HG03469 (cell line): Measurements from ENCODE around the gene NID1.

ENCODE experiments used
- ATAC-seq: cut with Tn5 transposase; IDR thresholded peaks from one replicate; pipeline ENCODE4 v1.9.1; 2021; ENCODE audit warnings: mild to moderate bottlenecking, moderate library complexity, moderate number of reproducible peaks; ENCODE audit not compliant: unreplicated experiment

NID1 gene

DNA sequence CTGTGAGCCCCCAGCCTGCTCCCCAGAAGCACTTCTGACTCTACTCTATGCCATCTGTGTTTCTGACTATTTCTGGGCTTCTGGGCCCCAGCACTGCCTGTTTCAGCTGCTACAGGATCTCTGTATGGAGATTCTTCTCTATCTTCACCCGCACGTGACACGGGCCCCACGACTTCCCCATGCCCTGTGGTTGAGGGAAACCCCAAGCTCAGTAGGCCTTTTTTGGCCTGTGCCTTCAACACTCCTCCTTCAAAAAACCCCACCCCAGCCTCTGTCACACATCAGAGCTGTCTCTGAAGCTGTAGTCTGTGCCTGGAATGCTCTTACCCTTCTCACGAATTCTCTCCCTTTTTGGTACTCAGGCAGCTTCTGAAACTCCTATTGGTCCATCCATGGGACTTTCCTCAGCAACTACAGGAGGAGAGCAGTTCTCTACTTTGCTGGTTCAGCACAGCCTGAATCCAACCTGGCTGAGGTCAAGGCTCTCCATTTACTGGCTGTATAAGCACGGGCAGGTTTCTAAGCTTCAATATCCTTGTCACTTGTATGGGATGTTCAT lies 2.0 kb upstream of the NID1 start:
- ATAC-seq, result peak; percentile 78

DNA sequence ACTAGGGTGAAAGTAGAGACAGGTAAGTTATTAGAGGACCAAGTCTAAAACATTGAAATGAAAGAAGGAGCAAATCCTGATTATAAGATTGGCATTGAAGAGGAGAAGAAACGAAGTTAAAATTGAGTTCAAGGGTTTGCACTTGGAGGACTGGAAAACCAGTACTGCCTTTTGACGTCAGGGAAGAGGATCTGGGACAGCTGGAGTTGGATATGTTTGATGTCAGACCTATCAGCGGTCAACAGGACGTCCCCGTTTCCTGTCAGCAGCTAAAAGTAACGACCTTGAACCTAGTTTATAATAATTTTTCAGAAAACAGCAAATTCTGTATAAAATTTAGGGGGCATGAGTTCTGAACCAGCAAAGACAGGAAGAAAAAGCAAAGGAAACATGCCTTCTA lies 1.2 kb upstream of the NID1 start:
- no peak for ATAC-seq

DNA sequence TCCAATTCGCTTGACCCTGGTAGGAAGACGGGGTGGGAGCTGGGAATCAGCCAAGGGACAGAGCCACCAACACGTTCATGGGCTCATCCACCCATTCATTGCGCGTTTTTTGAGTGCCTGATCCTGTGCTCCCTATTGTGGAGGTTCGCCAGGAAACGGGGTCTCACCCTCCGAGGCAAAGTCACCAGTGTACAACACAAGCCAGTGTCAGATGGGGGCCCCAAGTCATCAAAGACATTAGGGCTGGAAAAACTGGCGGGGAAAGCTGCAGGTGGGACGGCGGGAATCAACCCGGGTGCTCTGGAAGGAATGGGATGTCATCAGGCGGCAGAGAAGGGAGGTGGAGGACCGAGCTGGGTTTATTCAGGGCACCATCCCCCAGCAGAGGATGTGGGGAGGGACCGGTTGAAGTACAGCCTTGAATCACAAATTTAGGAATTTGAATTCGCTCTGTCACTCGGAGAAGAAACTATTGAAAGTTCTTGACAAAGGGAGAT lies 667 bp upstream of the NID1 start:
- no peak for ATAC-seq

DNA sequence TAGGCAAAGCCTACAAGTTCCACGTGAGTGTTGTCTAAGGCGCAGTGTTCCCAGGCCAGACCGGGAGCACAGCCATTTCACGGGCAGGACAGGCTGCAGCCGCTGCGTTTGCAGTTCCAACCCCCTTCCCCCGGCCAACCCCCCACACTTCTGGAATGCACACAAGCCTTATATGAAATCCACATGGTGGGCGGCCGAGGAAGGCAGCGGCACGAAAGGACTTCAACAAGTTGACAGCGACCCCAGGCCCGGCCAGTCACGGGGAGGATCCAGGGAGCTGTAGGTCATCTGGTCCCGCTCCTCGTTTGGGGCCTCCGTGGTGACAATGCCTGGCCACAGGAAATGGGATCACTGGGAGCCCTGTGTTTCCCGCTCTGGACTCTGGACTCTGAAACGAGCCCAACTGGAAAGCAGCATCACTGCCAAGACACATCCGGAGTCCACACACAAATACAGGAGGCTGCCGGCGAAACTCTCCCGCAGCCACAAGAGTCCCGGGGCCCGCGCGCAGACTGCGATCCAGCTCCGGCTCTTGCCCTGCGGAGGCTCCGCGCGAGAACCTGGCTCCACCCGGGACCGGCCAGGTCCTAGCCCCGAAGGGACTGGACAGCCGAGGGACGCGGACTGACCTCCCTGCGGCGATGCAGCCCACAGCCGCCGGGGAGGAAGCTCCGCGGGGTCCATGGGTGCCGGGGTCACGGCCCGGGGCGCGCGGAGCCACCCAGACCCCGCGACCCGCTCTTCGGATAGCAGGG lies 794 bp downstream of the NID1 start:
- ATAC-seq, result no peak

DNA sequence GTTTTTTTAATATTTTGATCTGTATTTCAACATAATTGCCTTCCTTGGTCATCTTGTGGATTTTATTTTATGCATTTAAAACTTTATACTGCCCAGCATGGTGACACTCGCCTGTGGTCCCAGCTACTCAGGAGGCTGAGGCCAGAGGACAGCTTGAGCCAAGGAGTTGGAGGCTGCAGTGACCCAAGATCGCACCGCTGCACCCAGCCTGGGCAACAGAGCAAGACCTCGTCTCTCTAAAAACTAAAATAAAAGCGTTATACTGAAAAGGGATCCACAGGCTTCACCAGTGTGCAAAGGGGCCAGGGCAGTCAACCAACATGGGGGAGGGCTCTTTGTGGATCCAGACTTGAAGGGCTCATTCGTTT lies 1.4 kb downstream of the NID1 start:
- no peak for ATAC-seq

DNA sequence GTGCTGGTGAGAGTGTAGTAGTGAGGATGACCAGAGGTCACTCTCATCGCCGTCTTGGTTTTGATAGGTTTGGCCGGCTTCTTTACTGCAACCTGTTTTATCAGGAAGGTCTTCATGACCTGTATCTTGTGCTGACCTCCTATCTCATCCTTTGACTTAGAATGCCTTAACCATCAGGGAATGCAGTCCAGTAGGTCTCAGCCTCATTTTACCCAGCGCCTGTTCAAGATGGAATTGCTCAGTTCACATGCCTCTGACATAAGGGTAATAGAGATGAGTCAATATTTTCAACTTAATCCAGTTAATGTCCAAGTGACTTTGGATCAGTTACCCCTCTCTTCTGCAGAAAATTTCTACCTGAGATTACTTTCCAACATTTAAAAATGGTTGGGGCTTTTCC lies 4.6 kb downstream of the NID1 start:
- no peak for ATAC-seq

DNA sequence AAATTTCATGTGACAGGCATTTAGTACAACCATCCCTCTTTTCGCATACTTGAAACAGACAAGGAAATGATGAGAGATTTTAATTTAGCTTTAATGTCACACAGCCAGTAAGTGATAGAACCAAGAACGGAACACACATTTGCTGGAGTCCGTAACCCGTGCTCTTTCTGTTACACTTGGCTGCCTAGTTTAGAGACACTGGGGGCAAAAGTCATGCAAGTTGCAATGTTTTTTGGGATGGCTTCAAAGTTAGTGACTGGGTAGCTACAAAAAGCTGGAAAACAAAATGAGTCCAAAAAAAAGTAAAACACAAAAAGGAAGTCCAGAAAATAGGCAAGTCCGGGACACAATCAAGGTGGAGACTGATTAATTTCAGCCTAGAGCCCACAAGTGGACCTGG lies 5.9 kb downstream of the NID1 start:
- no peak for ATAC-seq

DNA sequence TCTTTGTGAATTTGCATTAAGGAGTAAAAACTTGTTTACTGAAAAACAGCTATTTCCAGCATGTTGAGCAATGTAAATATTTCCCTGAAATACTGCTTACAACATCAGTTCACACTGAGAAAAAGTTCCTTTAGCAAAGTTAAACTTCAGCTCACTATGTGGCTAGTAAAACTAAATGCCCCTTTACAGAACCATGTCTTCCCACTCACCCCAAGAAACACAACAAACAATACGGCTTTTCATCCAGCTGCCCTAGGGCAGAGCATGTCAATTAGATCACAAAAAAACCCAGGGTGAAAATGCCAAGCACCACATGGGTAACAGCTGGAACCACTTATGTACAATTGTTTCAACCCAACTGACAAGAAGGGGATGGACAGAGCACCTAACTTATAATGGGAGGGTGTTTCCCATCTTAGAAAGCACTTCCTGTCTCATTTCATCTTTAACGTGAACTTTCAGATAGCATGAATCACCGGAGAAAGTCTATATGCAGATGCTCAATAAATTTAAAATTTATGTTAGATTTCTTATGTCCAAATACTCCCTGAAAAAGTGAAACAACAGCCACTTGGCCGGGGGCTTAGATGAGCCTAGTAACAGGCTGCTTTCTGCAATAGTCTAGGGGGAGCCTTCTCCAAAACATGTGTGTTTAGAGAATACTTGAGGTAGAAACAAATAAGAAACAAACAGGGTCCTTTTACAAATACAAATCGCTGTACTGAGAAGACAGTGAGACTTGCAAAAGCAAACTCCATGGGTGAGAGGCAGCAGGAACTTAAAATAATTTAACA lies 6.6 kb downstream of the NID1 start:
- peak; percentile 69 for ATAC-seq

DNA sequence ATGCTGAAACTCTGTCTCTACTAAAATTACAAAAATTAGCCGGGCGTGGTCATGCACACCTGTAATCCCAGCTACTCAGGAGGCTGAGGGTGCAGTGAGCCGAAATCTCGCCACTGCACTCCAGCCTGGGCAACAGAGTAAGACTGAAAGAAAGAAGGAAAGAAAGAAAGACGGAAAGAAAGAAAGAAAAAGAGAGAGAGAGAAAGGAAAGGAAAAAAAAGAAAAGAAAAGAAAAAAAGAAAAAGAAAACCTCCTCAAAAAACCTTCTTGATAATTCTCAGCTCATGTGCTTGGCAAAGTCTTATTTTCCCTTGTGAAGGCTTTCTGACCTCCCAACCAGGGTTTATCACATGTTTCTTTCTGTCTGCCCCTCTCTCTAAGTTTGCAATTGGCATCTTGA lies 7.3 kb downstream of the NID1 start:
- no peak for ATAC-seq

DNA sequence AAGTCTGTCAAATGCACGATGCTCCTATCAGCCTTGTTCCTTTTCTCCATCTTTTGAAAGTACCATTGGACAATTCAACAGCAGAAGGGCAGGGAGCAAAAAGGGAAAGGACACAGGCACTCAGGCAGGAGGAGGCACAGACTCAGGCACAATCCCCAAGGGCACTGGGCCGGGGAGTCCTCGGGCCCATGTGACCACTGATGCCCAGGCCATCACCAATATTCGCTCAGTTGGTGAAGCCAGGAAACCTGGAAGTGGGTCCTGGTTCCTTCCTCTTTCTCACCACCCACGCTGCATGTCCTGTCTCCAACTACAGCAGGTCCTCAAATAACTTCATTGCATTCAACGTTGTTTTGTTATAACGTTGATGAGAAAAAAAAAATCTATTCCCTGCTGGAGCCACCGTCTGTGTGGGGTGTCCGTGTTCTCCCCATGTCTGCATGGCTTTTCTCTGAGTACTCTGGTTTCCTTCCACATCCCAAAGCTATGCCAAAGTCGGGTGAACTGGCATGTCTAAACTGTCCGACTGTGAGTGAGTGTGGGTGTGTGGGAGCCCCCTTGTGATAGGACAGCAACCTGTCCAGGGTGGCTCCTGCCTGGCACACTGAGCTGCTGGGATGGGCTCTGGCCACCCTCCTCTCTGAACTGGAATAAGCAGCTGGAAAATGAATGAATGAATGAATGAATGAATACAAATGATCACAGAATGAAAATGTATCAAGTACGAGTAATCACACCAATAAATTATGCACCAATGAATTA lies 12.5 kb downstream of the NID1 start:
- ATAC-seq, result no peak

DNA sequence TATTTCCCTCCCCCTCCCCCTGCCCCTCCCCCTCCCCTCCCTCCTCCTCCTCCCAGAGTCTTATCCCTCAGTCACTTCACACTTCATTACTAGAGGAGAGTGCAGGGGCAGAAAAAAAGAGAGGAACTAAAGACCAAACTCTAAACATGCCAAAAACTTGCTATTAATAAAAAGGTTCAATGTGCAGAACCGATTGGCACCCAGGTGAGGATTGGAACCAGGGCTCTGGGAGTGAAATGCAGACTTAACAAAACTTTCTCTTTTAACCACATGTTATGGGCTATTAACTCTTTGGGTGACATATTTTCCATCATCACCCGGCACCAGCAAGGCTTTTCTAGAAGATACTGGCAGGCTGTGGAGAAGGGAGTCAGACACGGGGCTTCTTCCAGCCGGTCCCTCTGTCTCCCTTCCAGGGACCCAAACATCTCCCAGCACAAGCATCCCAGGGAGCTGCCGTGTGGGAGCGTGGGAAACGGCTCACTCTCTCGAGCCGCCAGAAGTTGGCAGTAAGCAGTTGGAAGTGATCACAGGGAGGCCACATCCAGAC lies 13.6 kb downstream of the NID1 start:
- no peak for ATAC-seq

DNA sequence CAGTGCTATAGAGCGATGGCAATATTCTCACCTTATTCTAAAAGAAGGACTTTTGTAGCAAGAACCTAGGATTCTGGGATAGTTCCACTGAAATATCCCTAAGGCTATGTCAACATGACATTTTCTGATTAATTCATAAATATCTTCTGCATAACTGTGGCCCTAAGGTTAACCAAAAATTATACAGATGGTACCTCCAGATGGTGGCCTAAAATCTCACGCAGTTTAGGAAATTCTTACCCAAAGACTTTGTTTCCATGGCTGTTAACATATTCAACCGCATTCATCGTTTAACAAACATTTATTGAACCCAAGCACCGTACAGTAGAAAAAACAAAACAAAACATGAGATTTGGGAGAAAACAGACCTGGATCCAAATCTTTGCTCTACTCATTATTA lies 19.1 kb downstream of the NID1 start:
- no peak for ATAC-seq

DNA sequence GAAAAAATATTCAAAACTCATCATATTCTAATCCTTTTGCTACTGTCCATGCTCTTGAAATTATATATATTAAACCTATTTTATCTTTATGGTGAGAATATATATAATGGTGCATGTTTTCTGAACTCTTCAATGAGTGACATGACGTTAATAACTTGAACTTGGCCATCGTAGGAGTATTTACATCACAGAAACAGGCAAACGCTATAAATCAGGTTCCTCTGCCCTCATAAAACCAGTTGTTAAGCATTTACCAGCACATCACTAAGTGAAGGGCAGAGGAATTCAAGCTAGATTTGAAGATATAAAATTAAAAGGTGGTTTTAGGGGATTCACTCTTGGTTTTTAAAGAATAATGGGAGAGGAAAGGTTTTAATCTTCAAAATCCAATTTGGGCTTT lies 20.5 kb downstream of the NID1 start:
- no peak for ATAC-seq

DNA sequence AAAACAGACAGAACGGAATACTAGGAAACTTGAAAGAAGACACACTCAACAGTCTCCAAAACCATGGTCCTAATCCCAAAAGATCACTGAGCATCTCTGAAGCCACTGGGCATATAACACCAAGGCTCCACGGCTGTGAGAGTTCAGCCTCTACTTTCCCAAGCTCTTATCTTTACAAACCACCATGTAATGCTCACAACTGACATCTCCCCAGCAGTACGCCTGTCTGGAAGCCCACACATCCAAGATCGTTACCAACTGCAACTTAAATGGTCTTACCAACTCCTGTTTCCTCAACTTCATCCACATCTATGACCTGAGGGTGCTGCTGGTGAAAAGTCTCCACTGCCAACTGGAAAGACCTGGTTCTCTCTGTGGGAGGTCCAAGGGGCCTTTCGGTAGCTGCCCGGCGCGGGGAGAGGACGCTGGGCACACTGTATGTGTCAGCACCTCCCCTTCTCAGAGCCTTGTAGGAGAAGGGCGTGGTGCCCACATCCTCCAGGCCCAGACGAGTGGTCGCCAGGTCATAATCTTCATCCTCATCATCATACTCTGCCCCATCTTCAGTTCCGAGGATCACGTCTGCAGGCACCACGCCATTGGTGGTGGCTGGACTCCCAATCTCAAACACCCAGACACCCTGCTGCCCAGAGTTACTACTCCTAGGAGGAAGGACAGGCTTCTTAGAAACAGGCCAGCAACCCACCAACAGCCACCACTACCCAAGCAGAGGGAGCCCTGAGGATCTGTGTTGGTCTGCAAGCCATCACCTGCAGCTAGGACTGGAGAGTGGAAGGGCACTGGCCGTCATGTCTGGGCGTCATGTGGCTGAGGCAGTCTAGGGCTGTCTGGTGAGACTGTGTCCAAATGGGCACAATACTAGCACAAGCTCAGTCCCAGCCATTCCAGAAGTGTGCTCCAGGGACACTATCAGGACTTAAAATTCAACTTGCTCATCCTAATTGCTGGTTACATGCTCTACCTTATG lies 23.0 kb downstream of the NID1 start:
- ATAC-seq, result no peak

DNA sequence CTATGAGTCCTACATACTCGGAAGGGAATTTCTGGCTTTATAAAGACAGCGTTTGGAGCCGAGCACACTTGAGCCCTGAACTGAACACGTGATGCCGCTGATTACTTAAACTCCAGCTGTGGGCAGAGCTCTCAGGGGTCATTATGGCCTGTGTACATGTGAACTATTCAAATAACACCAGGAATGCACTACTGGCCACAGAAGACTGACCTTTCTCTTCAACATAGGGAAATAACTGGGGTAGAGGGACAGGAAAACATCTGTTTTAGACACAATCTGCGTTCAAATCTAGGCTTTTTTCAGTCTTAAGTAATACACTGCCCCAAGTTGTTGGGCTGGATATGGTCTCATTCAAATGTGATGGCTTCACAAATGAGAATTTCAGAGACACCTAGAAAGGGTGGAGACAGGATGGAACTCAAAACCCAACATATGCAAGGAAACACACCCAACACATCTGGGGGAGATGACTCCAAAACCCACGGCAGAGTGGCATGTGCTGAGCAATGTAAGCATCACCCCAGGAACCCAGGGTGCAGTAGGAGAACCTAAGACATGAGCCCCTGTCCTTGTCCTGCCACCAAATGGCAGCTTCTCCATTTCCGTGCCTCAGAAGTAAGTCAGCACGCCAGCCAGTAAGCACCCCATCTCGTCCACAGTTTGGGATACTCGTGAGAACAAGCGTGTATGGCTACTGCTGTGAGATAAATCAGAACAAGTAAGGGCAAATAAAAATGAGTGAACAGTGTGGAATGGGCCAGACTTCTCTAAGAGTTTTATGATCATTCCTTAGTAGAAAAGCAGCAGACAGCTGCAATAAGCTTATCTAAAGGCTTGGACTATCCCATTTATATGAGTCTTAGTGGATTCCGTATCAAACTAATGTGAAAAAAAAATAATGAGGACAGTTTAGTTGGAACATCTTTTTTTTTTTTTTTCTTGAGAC lies 24.9 kb downstream of the NID1 start:
- ATAC-seq, result no peak

DNA sequence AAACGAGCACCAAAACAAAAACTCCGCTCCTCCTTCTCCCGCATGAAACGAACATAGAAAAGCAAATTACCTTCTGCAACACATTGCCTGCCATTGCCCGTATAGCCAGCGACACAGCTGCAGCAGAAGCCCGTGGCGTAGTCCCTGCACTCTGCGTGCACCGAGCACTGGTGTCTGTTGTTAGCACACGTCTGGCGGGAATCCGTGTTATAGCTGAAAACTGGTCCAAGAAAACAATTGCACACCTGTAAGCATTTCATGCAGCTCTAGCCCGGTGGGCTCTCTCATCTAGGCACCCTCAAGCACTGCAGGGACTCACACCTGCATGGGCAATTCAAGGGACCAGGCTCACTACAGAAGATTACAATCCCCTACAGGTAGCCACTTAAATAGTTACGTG lies 26.9 kb downstream of the NID1 start:
- ATAC-seq, result no peak

DNA sequence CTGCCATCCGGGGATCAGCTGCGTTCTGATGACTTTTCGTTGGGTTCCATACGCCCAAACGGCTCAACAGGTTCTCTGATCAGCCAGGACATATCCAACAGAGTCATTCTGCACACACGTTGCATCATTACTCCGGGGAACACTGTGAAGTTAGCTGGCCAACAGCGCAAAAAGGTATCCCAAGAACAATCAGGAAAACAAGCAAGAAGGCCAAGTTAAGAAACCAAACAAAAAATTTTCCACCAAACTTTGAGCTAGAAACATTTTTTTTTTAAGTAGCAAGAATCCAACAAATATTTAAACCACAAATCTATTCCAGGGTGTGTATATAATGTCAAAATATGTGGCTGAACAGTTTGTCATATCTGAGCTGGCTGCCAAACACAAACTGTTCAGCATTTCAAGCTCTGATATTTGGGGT lies 29.2 kb downstream of the NID1 start:
- ATAC-seq, result no peak

DNA sequence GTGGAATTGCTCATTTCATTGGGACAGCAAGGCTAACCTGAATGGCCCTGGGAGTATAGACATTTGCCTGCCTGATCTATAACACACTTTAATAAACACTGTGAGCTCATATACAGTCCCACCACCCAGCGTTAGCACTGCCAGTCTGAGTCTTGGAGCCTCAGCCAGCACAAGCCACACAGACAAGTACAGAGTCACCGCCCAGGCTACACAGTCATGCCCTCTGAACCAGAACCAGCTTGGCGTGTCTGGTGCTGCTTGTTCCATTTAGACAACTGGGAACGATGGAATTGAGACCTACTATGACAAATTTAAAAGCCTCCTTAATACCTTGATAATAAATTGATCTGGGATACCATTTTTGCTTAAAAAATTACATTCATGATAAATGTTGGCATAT lies 31.6 kb downstream of the NID1 start:
- no peak for ATAC-seq

DNA sequence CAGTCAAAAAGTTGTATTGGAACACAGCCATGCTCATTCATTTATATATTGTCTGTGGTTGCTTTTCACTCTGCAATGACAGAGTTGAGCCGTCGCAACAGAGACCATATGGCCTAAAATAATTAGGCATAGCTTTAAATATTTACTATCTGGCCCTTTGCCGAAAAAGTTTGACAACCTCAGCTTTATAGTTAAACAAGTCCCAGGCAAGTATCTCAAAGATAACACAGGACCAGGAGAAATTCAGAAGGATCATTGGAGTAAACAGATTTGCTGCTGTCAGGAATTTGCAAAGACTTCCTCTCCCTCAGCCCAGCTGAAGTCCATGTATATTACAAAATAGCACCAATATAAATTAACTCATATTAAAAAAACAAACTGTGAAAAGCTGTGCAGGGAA lies 34.4 kb downstream of the NID1 start:
- no peak for ATAC-seq
